ENCODE results near the gene OVOL3. TPM values are rescaled to one million over a fixed set of nuclear protein-coding genes. Genes with fewer than 3 reads are reported as not detected.
"Not testable (repeated sequence)": the region's sequence is repeated elsewhere in the genome, so short reads cannot be mapped to it uniquely, and the experiment has no call there.

The OVOL3 gene
- polyA plus RNA-seq, 3 donors: not detected

DNA sequence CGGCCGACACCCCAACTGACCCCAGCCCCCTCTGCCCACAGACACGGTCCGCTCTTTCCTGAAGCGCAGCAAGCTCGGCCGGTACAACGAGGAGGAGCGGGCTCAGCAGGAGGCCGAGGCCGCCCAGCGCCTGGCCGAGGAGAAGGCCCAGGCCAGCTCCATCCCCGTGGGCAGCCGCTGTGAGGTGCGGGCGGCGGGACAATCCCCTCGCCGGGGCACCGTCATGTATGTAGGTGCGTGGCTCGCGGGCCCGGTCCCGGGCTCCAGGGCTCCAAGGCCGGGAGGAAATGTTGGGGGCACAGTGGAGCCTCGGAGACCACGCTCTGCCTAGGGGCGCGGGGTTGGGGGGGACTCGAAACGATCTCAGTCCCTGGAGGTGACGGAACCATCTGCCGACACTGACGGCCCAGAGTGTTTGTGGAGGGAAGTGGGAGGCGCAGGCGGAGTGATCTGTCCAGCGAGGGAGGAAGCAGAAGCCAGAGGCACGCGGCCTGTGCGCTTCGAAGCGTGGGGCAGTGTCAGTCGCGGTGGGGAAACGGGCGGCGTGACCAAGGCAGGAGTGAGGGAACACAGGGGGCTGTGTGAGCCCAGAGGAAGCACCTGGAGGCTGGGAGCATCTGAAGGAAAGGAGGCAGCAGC, 10.7 kb downstream of the OVOL3 start:
- DNase-seq (ENCODE audit: low read depth in 3 of 3, low spot score in 2 of 3): no peak

GRCh38 chr19:36125557-36125956, 14.6 kb downstream of the OVOL3 start:
- no peak for DNase-seq (ENCODE audit: low read depth in 3 of 3, low spot score in 2 of 3)

- DNase-seq (ENCODE audit: low read depth in 3 of 3, low spot score in 2 of 3): no peak
Measured at GRCh38 chr19:36128392-36128736, 17.4 kb downstream of the OVOL3 start.

GRCh38 chr19:36131221-36131620, 20.3 kb downstream of the OVOL3 start:
- not testable (repeated sequence) for DNase-seq (ENCODE audit: low read depth in 3 of 3, low spot score in 2 of 3)

GRCh38 chr19:36134867-36135266, 23.9 kb downstream of the OVOL3 start:
- not testable (repeated sequence) for DNase-seq (ENCODE audit: low read depth in 3 of 3, low spot score in 2 of 3)

GRCh38 chr19:36136964-36137686, 26.2 kb downstream of the OVOL3 start:
- no peak for DNase-seq (ENCODE audit: low read depth in 3 of 3, low spot score in 2 of 3)

DNA sequence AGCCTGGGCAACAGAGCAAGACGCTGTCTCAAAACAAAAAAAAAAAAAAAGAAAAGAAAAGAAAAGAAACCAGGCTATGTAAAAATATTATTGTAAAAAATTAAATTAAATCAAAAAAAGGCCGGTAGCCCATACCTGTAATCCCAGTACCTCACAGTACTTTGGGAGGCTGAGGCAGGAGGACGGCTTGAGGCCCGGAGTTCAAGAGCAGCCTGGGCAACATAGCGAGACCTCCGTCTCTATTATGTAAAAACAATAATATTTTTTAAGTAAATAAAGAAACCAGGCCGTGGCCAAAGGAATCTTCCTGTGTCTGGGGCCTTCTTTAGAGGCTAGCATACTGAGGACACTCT, 28.2 kb downstream of the OVOL3 start:
- DNase-seq (ENCODE audit: low read depth in 3 of 3, low spot score in 2 of 3): no peak

DNA sequence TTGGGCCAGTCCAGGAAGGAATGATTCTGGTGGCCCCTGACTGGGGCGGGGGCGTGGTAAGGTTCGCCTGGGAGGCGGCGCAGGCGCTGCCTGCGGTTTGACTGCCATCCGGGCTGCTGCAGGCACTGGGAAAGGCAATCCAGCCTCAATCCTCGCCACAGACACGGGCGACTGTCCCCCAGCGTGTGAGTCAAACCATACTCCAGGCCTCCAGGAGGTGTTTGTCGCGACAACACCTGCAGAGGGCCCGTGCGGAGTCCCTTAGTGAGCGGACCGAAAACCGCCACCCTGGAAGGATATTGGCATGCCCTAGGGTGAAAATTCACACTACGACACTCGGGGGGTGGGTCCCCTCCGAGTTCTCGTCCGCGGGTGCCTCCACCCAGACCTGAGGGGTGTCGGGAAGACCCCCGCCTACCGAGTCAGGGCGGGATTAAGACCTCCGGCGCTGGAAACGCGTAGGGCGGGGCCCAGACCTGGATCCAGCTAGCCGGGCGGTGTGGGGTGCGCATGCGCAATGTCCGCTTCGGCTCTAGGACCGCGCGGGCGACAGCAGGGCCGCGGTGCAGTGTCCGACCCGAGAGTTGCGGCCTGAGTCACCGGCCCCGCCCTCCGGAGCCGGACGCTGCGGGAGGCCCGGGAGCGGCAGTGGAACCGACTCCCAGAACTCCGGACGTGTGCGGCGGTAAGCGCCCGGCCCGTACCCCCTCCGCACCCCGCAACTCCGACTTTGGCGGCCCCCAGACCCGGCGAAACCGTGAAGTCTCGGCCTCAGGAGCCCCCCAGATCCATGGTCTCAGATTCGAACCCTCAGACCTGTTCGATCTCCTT, 28.7 kb downstream of the OVOL3 start, which contains the start of gene CAPNS1:
Gene CAPNS1, plus strand, starts transcription at position 594 of the 831 bp plus-strand sequence. CDS start 946 bp downstream, outside the sequence.
- peak; percentile 90 to 95 (median 94) for DNase-seq (ENCODE audit: low read depth in 3 of 3, low spot score in 2 of 3)

GRCh38 chr19:36140304-36141038, 29.5 kb downstream of the OVOL3 start:
- DNase-seq (ENCODE audit: low read depth in 3 of 3, low spot score in 2 of 3): no peak

GRCh38 chr19:36141039-36141927, 30.3 kb downstream of the OVOL3 start:
- DNase-seq (ENCODE audit: low read depth in 3 of 3, low spot score in 2 of 3): peak in 1 of 3 donors; percentile 65

GRCh38 chr19:36142046-36142445, 31.1 kb downstream of the OVOL3 start:
- DNase-seq (ENCODE audit: low read depth in 3 of 3, low spot score in 2 of 3): no peak

GRCh38 chr19:36142496-36142895, 31.6 kb downstream of the OVOL3 start:
- no peak for DNase-seq (ENCODE audit: low read depth in 3 of 3, low spot score in 2 of 3)

- DNase-seq (ENCODE audit: low read depth in 3 of 3, low spot score in 2 of 3): no peak
Measured at GRCh38 chr19:36144624-36145023, 33.7 kb downstream of the OVOL3 start.

DNA sequence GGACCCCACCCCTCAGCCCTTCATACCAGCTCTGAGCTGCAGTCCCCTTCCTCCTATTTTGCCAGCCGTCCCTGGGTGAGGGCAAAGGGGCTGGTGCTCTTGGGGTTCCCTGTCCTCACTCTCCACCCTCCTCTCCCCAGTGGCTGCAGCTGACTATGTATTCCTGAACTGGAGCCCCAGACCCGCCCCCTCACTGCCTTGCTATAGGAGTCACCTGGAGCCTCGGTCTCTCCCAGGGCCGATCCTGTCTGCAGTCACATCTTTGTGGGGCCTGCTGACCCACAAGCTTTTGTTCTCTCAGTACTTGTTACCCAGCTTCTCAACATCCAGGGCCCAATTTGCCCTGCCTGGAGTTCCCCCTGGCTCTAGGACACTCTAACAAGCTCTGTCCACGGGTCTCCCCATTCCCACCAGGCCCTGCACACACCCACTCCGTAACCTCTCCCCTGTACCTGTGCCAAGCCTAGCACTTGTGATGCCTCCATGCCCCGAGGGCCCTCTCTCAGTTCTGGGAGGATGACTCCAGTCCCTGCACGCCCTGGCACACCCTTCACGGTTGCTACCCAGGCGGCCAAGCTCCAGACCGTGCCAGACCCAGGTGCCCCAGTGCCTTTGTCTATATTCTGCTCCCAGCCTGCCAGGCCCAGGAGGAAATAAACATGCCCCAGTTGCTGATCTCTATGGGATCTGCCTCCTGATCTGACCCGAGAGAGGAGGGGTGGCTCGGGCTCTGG, 38.9 kb downstream of the OVOL3 start:
- DNase-seq (ENCODE audit: low read depth in 3 of 3, low spot score in 2 of 3): no peak

DNA sequence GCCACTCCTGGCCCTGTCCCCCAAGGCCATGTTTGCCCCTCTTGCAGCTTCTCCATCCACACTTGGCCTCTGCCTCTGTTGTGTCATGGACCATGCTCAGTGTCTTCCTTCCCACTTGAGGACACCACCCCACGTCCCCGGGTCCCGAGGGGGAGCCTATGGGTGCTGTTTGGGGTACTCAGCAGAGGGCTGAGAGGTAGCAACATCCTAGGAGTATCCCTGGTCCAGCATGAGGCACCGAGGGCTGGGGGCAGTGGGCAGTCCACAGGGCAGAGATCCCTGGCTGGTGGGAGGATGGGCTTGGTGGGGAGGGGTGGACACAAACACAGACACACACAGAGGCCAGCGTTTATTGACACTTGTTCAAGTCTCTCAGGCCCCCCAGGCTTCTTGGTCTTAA, 39.6 kb downstream of the OVOL3 start:
- DNase-seq (ENCODE audit: low read depth in 3 of 3, low spot score in 2 of 3): no peak

- no peak for DNase-seq (ENCODE audit: low read depth in 3 of 3, low spot score in 2 of 3)
Measured at GRCh38 chr19:36151144-36152018, 40.4 kb downstream of the OVOL3 start.

DNA sequence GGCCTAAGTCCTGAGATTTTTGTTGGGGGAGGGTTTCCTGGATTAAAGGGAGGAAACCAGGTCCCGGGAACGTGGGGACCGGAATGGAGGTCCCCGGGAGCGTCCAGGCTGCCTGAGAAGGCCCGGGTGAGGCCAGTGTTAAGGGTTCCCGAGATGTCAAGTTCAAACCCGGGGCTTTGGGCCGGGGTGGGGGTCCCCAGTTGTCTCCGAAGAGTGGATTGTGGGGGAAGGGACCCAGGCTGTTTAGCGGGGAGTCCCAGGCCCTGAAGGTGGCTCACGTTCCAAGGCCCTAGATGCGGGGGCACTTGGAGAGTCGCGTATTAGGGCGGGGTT, 41.0 kb downstream of the OVOL3 start:
- no peak for DNase-seq (ENCODE audit: low read depth in 3 of 3, low spot score in 2 of 3)

DNA sequence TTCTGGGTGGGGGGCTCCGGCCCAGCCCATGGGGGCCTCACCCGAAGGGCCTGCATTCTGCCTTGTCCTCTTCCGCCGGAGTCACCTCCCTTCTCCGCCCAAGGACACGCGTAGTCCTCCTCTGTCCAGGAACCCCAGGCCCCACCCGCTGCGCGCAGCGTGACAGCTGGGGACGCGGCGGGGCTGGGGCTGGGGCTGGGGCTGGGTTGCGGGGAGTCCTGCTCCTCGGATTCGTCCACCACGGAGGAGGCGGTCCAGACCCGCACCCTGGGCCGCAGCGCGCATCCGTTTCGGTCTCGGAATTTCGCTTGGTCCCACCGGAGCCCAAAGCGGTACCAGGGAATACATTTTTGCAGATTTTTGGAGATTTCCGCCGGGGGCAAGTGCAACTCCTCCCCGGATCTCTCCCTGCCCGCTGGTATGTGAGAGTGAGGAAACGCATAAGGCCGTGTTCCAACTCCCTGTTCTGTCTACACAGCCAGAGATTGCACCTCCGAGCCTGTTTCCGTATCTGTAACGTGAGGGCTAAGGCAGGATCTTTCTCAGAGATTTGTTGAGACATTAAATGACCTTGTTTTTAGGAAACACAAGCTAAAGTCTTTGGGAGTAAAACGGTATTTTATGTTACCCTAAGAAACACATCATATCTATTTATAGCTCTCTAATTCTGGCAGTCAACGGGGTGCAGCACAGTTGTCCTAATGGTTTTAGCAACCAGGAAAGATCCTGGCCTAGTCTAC, 41.6 kb downstream of the OVOL3 start, which contains the start of gene COX7A1:
Gene COX7A1, minus strand, starts transcription at position 96 of the 740 bp plus-strand sequence. Its CDS starts 40 bp downstream, at position 56.
- DNase-seq (ENCODE audit: low read depth in 3 of 3, low spot score in 2 of 3): no peak
